ENCODE measurements around the gene CAST.

CAST gene

GRCh38 chr5:96692441-96692840 is 30.3 kb downstream of the CAST start:
- no peaks in the 10 kb centered on the region for H3F3A ChIP-seq (ENCODE audit: insufficient read depth)
- H3K4me3 ChIP-seq (ENCODE audit: insufficient read depth, low read length, poor library complexity, severe bottlenecking) = no peak overlapping the region
- H3K9me3 ChIP-seq (ENCODE audit: insufficient read depth, low read length) = no peaks in the 10 kb centered on the region
- no peaks in the 10 kb centered on the region for H3K9me2 ChIP-seq (replicated peaks; ENCODE audit: insufficient read depth, low read length)
- H3K9ac ChIP-seq (ENCODE audit: low read length) = no peak overlapping the region
- H3K27ac ChIP-seq (ENCODE audit: low read depth, low read length) = no peak overlapping the region
- no peaks in the 10 kb centered on the region for H3K27me3 ChIP-seq (ENCODE audit: low read length)
- H3K4me2 ChIP-seq (ENCODE audit: low read depth, low read length, poor library complexity, severe bottlenecking) = no peak overlapping the region
- H3K79me2 ChIP-seq (ENCODE audit: insufficient read depth, low read length) = no peaks in the 10 kb centered on the region
- no peaks in the 10 kb centered on the region for H3K36me3 ChIP-seq (ENCODE audit: low read length)
- no peaks in the 10 kb centered on the region for H4K20me1 ChIP-seq (ENCODE audit: low read depth, low read length)
- TF ChIP-seq CTCF (IDR thresholded peaks at IDR 0.05; ENCODE audit: insufficient read depth, low read length, poor library complexity, severe bottlenecking) (no peak), EZH2phosphoT487 (conservative IDR thresholded peaks at IDR 0.05; ENCODE audit: low read length) (no peak)
- H2AFZ ChIP-seq (ENCODE audit: low read depth, low read length, severe bottlenecking) = no peak overlapping the region

- H3K4me2 ChIP-seq (ENCODE audit: low read depth, low read length, poor library complexity, severe bottlenecking) = no peak overlapping the region
- no peaks in the 10 kb centered on the region for H3F3A ChIP-seq (ENCODE audit: insufficient read depth)
- H2AFZ ChIP-seq (ENCODE audit: low read depth, low read length, severe bottlenecking) = no peak overlapping the region
- no peaks in the 10 kb centered on the region for H3K9me2 ChIP-seq (replicated peaks; ENCODE audit: insufficient read depth, low read length)
- TF ChIP-seq EZH2phosphoT487 (conservative IDR thresholded peaks at IDR 0.05; ENCODE audit: low read length) (no peak), CTCF (IDR thresholded peaks at IDR 0.05; ENCODE audit: insufficient read depth, low read length, poor library complexity, severe bottlenecking) (no peak)
- no peaks in the 10 kb centered on the region for H3K79me2 ChIP-seq (ENCODE audit: insufficient read depth, low read length)
- H4K20me1 ChIP-seq (ENCODE audit: low read depth, low read length) = no peaks in the 10 kb centered on the region
- no peaks in the 10 kb centered on the region for H3K9me3 ChIP-seq (ENCODE audit: insufficient read depth, low read length)
- no peak overlapping the region for H3K27ac ChIP-seq (ENCODE audit: low read depth, low read length)
- H3K27me3 ChIP-seq (ENCODE audit: low read length) = no peaks in the 10 kb centered on the region
- no peaks in the 10 kb centered on the region for H3K36me3 ChIP-seq (ENCODE audit: low read length)
- no peak overlapping the region for H3K9ac ChIP-seq (ENCODE audit: low read length)
- H3K4me3 ChIP-seq (ENCODE audit: insufficient read depth, low read length, poor library complexity, severe bottlenecking) = no peak overlapping the region
Measured at GRCh38 chr5:96699186-96699820, 37.1 kb downstream of the CAST start.

- Histone ChIP-seq H3K9me2 (replicated peaks; ENCODE audit: insufficient read depth, low read length) (no peaks in the 10 kb centered on the region), H3F3A (ENCODE audit: insufficient read depth) (no peaks in the 10 kb centered on the region), H3K4me3 (ENCODE audit: insufficient read depth, low read length, poor library complexity, severe bottlenecking) (no peak overlapping the region), H4K20me1 (ENCODE audit: low read depth, low read length) (no peaks in the 10 kb centered on the region), H3K79me2 (ENCODE audit: insufficient read depth, low read length) (no peaks in the 10 kb centered on the region), H3K27ac (ENCODE audit: low read depth, low read length) (no peak overlapping the region), H3K4me2 (ENCODE audit: low read depth, low read length, poor library complexity, severe bottlenecking) (no peak overlapping the region), H2AFZ (ENCODE audit: low read depth, low read length, severe bottlenecking) (no peak overlapping the region), H3K9me3 (ENCODE audit: insufficient read depth, low read length) (no peaks in the 10 kb centered on the region), H3K27me3 (ENCODE audit: low read length) (no peaks in the 10 kb centered on the region), H3K36me3 (ENCODE audit: low read length) (no peaks in the 10 kb centered on the region), H3K9ac (ENCODE audit: low read length) (no peak overlapping the region)
- TF ChIP-seq EZH2phosphoT487 (conservative IDR thresholded peaks at IDR 0.05; ENCODE audit: low read length) (no peak), CTCF (IDR thresholded peaks at IDR 0.05; ENCODE audit: insufficient read depth, low read length, poor library complexity, severe bottlenecking) (no peak)
Measured at GRCh38 chr5:96702503-96703383, 40.6 kb downstream of the CAST start.

Data from SU-DHL-6 (cell line).